Thyroid gland (tissue), 4 donors: ENCODE measurements around the gene STH. TPM values are rescaled to one million over a fixed set of nuclear protein-coding genes. Genes with fewer than 3 reads are reported as not detected.

Experiments used
- DNase-seq, 2 donors: peaks; one replicate each; pipeline ENCODE4 v3.0.0-alpha.2; 2019
- H3K27ac ChIP-seq, 3 donors: fragments of 200-600 bp; sonication (generic); 1 replicate in 2 of 3; 2 replicates in 1 of 3; pipeline ENCODE4 v1.5.1; 2016 to 2019; ENCODE audit warnings: mild to moderate bottlenecking in 1 of 3, moderate library complexity in 1 of 3
- H3K27me3 ChIP-seq: fragments of 200-600 bp; sonication (generic); one replicate; pipeline ENCODE4 v1.5.1; 2019
- H3K36me3 ChIP-seq, 2 donors: fragments of 200-600 bp; sonication (generic); one replicate each; pipeline ENCODE4 v1.5.1; 2016 to 2019
- H3K4me1 ChIP-seq, 2 donors: fragments of 200-600 bp; sonication (generic); one replicate each; pipeline ENCODE4 v1.5.1; 2017 to 2019
- H3K4me3 ChIP-seq, 3 donors: fragments of 200-600 bp; sonication (generic); replicated peaks in 1 of 3; 1 replicate in 2 of 3; 2 replicates in 1 of 3; pipeline ENCODE4 v1.5.1; 2016; ENCODE audit warnings: mild to moderate bottlenecking in 1 of 3
- H3K9me3 ChIP-seq: fragments of 200-600 bp; sonication (generic); one replicate; pipeline ENCODE4 v1.5.1; 2017
- POLR2A ChIP-seq, 2 donors: fragments of 450-650 bp; IDR thresholded peaks; one replicate each; pipeline ENCODE4 v1.6.1; 2017; ENCODE audit warnings: antibody characterized with exemption in 2 of 2, mild to moderate bottlenecking in 2 of 2, moderate library complexity in 1 of 2
- WGBS, 2 donors: methylation state at CpG; one replicate each; pipeline ENCODE4 v1.1.5; 2017; 5-methylcytosine and 5-hydroxymethylcytosine counted together
- intact Hi-C: fragments of 100-400 bp; cut with DNase I; formaldehyde crosslinking; loops from one replicate; pipeline ENCODE4 v1.15.1; 2023
- total RNA-seq, 4 donors: library from RNA; depleted of rRNA; stranded (reverse); fragments of >200 nt; gene quantifications; one replicate each; pipeline ENCODE4 v1.2.3, GENCODE V29; 2016
- TF ChIP-seq, protein P1 (sequence below), 6 experiments: fragments of 200-600 bp in 3 of 6; fragments of 450-650 bp in 3 of 6; sonication (generic) in 3 of 6; IDR thresholded peaks; one replicate each; pipeline ENCODE4 v1.5.1; 2016 to 2019; ENCODE audit warnings: antibody characterized with exemption in 6 of 6, mild to moderate bottlenecking in 2 of 6, inconsistent platforms in 1 of 6, moderate library complexity in 1 of 6

Gene STH
- total RNA-seq, 4 donors from 2014 or later: not detected

DNA sequence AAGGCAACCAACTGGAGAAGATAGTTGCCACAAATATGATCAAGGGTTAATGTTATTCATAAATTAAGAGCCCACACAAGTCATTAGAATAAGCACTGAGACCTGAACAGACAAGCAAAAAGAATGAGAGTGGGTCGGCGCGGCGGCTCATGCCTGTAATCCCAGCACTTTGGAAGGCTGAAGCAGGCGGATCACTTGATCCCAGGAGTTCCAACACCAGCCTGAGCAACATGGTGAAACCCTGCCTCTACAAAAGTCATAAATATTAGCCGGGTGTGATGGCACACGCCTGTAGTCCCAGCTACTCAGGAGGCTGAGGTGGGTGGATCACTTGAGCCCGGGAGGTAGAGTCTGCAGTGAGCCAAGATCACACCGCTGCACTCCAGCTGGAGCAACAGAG, 40.7 kb upstream of the STH start:
- intact Hi-C loops: no loop called here
- H3K27me3 ChIP-seq: no peaks in the 10 kb centered on the region
- H3K4me1 ChIP-seq: no peaks in the 10 kb centered on the region
- no peak for TF ChIP-seq POLR2A (IDR thresholded peaks at IDR 0.05)
- TF ChIP-seq, protein P1, sequence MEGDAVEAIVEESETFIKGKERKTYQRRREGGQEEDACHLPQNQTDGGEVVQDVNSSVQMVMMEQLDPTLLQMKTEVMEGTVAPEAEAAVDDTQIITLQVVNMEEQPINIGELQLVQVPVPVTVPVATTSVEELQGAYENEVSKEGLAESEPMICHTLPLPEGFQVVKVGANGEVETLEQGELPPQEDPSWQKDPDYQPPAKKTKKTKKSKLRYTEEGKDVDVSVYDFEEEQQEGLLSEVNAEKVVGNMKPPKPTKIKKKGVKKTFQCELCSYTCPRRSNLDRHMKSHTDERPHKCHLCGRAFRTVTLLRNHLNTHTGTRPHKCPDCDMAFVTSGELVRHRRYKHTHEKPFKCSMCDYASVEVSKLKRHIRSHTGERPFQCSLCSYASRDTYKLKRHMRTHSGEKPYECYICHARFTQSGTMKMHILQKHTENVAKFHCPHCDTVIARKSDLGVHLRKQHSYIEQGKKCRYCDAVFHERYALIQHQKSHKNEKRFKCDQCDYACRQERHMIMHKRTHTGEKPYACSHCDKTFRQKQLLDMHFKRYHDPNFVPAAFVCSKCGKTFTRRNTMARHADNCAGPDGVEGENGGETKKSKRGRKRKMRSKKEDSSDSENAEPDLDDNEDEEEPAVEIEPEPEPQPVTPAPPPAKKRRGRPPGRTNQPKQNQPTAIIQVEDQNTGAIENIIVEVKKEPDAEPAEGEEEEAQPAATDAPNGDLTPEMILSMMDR (IDR thresholded peaks at IDR 0.05): no peak
- no peak overlapping the region for H3K27ac ChIP-seq
- H3K4me3 ChIP-seq: no peak overlapping the region
- 89 to 91% methylated on average over 9 of the region's 9 CpGs for WGBS, 2 donors
- H3K9me3 ChIP-seq: no peaks in the 10 kb centered on the region
- no peaks in the 10 kb centered on the region for H3K36me3 ChIP-seq
- DNase-seq: no peak

DNA sequence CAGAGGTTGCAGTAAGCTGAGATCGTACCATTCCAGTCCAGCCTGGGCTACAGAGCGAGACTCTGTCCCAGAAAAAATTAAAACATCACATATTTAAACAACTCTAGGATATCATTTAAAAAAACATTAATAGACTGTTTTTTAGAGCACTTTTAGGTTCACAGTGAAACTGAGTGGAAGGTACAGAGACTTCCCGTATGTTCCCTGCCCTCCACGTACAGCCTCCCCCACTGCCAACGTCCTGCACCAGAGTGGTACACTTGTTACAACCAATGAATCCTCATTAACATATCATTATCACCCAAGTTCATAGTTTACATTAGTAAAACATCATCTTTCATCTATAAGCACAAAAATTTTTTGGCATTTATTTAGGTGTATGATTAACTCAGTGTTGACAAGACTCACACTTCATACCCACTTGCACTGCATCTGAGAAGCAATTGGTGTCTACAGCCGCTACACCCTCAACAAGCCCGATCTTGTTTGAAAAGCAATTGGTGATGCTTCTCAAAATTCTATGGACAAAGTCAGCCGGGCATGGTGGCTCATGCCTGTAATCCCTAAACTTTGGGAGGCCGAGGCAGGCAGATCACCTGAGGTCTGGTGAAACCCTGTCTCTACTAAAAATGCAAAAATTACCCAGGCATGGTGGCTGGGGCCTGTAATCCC, 39.9 kb upstream of the STH start:
- intact Hi-C loops: no loop called here

DNA sequence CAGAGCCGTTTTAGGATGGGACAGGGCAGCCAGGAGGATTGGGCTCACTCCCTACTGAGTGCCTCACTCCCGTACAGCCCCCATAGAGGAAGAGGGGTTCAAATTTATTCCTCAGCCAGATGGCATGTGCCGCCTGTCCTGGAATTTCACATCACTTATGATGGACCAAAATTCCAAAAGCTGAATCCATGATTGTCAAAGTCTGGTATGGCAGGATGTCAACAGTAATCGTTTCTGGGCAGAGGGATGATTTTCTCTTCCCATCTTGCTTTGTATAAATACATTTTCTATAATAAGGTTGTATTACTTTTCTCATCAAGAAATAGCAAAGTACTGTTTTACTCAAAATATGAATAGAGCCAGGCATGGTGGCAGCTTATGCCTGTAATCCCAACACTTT, 38.7 kb upstream of the STH start:
- H3K27ac ChIP-seq: no peak overlapping the region
- no peaks in the 10 kb centered on the region for H3K27me3 ChIP-seq
- H3K4me1 ChIP-seq: no peaks in the 10 kb centered on the region
- TF ChIP-seq, protein P1 (IDR thresholded peaks at IDR 0.05): no peak
- TF ChIP-seq POLR2A (IDR thresholded peaks at IDR 0.05): no peak
- H3K4me3 ChIP-seq: no peak overlapping the region
- no peaks in the 10 kb centered on the region for H3K9me3 ChIP-seq
- no peak for DNase-seq
- intact Hi-C loops: no loop called here
- H3K36me3 ChIP-seq: no peaks in the 10 kb centered on the region
- 83 to 85% methylated on average over 4 of the region's 4 CpGs for WGBS, 2 donors

More for the DNA sequence above, 39.9 kb upstream of the STH start:
- Histone ChIP-seq H3K36me3 (no peaks in the 10 kb centered on the region), H3K4me3 (no peak overlapping the region), H3K4me1 (no peaks in the 10 kb centered on the region), H3K9me3 (no peaks in the 10 kb centered on the region), H3K27me3 (no peaks in the 10 kb centered on the region), H3K27ac (no peak overlapping the region)
- 81 to 90% methylated on average over 9 of the region's 9 CpGs for WGBS, 2 donors
- TF ChIP-seq, protein P1 (IDR thresholded peaks at IDR 0.05): no peak
- no peak for TF ChIP-seq POLR2A (IDR thresholded peaks at IDR 0.05)
- DNase-seq: no peak

DNA sequence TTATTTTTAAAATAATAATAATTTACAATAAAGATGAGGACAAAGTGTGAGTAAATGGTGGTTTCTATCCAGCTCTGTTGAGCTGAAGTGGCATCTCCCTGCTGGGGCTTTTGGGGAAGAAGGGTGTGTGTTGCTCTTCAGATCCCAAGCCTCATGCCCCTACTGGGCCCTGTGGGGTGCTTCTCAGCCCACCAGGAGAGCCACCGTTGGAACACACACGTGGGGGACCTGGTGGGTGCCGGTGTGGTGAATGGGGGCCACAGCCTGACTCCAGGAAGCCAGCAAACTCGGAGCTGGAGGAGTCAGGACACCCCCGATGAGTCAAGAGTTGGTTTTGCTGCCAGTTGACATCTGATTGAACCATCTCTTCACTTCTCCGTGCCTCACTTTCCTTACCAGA, 37.8 kb upstream of the STH start:
- intact Hi-C loops: no loop called here
- no peak for TF ChIP-seq POLR2A (IDR thresholded peaks at IDR 0.05)
- TF ChIP-seq, protein P1 (IDR thresholded peaks at IDR 0.05): no peak
- Histone ChIP-seq H3K36me3 (no peaks in the 10 kb centered on the region), H3K4me3 (no peak overlapping the region), H3K27ac (no peak overlapping the region), H3K9me3 (no peaks in the 10 kb centered on the region), H3K27me3 (no peaks in the 10 kb centered on the region), H3K4me1 (no peaks in the 10 kb centered on the region)
- 75 to 79% methylated on average over 6 of the region's 6 CpGs for WGBS, 2 donors
- no peak for DNase-seq

DNA sequence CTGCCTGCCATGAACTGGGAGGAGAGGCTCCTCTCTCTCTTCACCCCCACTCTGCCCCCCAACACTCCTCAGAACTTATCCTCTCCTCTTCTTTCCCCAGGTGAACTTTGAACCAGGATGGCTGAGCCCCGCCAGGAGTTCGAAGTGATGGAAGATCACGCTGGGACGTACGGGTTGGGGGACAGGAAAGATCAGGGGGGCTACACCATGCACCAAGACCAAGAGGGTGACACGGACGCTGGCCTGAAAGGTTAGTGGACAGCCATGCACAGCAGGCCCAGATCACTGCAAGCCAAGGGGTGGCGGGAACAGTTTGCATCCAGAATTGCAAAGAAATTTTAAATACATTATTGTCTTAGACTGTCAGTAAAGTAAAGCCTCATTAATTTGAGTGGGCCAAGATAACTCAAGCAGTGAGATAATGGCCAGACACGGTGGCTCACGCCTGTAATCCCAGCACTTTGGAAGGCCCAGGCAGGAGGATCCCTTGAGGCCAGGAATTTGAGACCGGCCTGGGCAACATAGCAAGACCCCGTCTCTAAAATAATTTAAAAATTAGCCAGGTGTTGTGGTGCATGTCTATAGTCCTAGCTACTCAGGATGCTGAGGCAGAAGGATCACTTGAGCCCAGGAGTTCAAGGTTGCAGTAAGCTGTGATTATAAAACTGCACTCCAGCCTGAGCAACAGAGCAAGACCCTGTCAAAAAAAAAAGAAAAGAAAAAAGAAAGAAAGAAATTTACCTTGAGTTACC, 36.7 kb upstream of the STH start:
- Histone ChIP-seq H3K36me3 (no peaks in the 10 kb centered on the region), H3K4me1 (no peaks in the 10 kb centered on the region), H3K27me3 (no peaks in the 10 kb centered on the region), H3K4me3 (no peak overlapping the region), H3K27ac (no peak overlapping the region), H3K9me3 (no peaks in the 10 kb centered on the region)
- 91 to 92% methylated on average over 12 of the region's 12 CpGs for WGBS, 2 donors
- intact Hi-C loops: no loop called here
- TF ChIP-seq, protein P1 (IDR thresholded peaks at IDR 0.05): no peak
- no peak for TF ChIP-seq POLR2A (IDR thresholded peaks at IDR 0.05)
- no peak for DNase-seq
